ENCODE results near the gene FBXO2. TPM values are rescaled to one million over a fixed set of nuclear protein-coding genes. Genes with fewer than 3 reads are reported as not detected.
A peak's percentile ranks its signal among the peaks of the same experiment; 100 is the strongest.
"Not testable (repeated sequence)": the region's sequence is repeated elsewhere in the genome, so short reads cannot be mapped to it uniquely, and the experiment has no call there.

FBXO2 gene
- total and polyA plus RNA-seq, 9 of the 15 experiments (the other 6 are each of a cell fraction or from before 2014, with no cell fraction given): 0.04 to 1.9 (median 0.27) TPM

DNA sequence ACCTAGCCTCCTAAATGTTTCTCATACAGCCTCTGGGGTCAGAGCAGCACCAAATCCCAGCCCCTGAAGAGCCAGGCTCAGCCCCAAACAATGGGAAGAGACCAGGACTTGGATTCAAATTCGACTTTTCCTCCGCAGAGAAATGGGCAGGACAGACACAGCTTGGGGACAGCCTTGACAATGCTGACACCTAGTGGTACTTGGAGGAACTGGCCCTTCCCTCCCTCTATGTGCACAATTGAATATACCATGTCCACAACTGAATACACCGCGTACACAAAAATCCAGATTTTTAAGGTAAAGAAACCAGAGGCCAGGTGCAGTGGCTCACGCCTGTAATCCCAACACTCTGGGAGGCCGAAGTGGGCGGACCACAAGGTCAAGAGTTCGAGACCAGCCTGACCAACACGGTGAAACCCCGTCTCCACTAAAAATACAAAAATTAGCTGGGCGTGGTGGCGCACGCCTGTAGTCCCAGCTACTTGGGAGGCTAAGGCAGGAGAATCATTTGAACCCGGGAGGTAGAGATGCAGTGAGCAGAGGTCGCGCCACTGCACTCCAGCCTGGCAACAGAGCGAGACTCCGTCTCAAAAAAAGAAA, 11.7 kb downstream of the FBXO2 start (continued):
- peak; percentile 91 for TF ChIP-seq REST (IDR thresholded peaks at IDR 0.05; ENCODE audit: borderline replicate concordance)
- 0 out of 2 replicates have a peak, but pooled peaks have one; percentile 22 for TF ChIP-seq REST (CRISPR knock-in tag; IDR thresholded peaks at IDR 0.05; ENCODE audit: low read depth)
- TF ChIP-seq, protein P1, sequence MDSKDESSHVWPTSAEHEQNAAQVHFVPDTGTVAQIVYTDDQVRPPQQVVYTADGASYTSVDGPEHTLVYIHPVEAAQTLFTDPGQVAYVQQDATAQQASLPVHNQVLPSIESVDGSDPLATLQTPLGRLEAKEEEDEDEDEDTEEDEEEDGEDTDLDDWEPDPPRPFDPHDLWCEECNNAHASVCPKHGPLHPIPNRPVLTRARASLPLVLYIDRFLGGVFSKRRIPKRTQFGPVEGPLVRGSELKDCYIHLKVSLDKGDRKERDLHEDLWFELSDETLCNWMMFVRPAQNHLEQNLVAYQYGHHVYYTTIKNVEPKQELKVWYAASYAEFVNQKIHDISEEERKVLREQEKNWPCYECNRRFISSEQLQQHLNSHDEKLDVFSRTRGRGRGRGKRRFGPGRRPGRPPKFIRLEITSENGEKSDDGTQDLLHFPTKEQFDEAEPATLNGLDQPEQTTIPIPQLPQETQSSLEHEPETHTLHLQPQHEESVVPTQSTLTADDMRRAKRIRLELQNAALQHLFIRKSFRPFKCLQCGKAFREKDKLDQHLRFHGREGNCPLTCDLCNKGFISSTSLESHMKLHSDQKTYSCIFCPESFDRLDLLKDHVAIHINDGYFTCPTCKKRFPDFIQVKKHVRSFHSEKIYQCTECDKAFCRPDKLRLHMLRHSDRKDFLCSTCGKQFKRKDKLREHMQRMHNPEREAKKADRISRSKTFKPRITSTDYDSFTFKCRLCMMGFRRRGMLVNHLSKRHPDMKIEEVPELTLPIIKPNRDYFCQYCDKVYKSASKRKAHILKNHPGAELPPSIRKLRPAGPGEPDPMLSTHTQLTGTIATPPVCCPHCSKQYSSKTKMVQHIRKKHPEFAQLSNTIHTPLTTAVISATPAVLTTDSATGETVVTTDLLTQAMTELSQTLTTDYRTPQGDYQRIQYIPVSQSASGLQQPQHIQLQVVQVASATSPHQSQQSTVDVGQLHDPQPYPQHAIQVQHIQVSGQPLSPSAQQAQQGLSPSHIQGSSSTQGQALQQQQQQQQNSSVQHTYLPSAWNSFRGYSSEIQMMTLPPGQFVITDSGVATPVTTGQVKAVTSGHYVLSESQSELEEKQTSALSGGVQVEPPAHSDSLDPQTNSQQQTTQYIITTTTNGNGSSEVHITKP (IDR thresholded peaks at IDR 0.05; ENCODE audit: partially characterized antibody): peak; percentile 18
- peak; percentile 95; the same call in 1 of the 2 replicates for TF ChIP-seq STAG1 (CRISPR knock-in tag; IDR thresholded peaks at IDR 0.05; ENCODE audit: borderline replicate concordance)
- TF ChIP-seq THRB (CRISPR knock-in tag; conservative IDR thresholded peaks at IDR 0.05): 0 out of 2 replicates have a peak, but pooled peaks have one; percentile 43
- peak; percentile 78 for TF ChIP-seq RBM25 (IDR thresholded peaks at IDR 0.05; ENCODE audit: low read depth, low read length, severe bottlenecking)
- 0 out of 2 replicates have a peak, but pooled peaks have one; percentile 23 for TF ChIP-seq SP1 (CRISPR knock-in tag; IDR thresholded peaks at IDR 0.05)
- TF ChIP-seq ZFP36 (IDR thresholded peaks at IDR 0.05; ENCODE audit: low read depth, low read length, partially characterized antibody): peak; percentile 6
- 0 out of 2 replicates have a peak, but pooled peaks have one; percentile 55 for TF ChIP-seq CREM (IDR thresholded peaks at IDR 0.05; ENCODE audit: low read depth)
- peak in 1 of 2 experiments; percentile 85; a peak in 2 of 4 replicates for TF ChIP-seq KDM1A (IDR thresholded peaks at IDR 0.05)
- TF ChIP-seq ZSCAN29 (IDR thresholded peaks at IDR 0.05): peak; percentile 80; the same call in 1 of the 2 replicates
- TF ChIP-seq JUN (IDR thresholded peaks at IDR 0.05; ENCODE audit: borderline replicate concordance, low read depth, low read length): 0 out of 2 replicates have a peak, but pooled peaks have one; percentile 43
- TF ChIP-seq JUN (CRISPR knock-in tag; IDR thresholded peaks at IDR 0.05; ENCODE audit: borderline replicate concordance): not testable (repeated sequence)
- peak; percentile 73 for TF ChIP-seq RB1 (IDR thresholded peaks at IDR 0.05; ENCODE audit: low read depth)

Measured in K562 (cell line).